HG02973 (cell line): Measurements from ENCODE around the gene PRKAG2.
A peak's percentile ranks its signal among the peaks of the same experiment; 100 is the strongest.
"Not testable (repeated sequence)": the region's sequence is repeated elsewhere in the genome, so short reads cannot be mapped to it uniquely, and the experiment has no call there.

Experiments used
- ATAC-seq: cut with Tn5 transposase; IDR thresholded peaks from one replicate; pipeline ENCODE4 v1.9.1; 2021; ENCODE audit warnings: moderate library complexity; ENCODE audit not compliant: unreplicated experiment

PRKAG2 gene

GRCh38 chr7:151790830-151791620, 85.9 kb downstream of the PRKAG2 start:
- ATAC-seq = no peak

DNA sequence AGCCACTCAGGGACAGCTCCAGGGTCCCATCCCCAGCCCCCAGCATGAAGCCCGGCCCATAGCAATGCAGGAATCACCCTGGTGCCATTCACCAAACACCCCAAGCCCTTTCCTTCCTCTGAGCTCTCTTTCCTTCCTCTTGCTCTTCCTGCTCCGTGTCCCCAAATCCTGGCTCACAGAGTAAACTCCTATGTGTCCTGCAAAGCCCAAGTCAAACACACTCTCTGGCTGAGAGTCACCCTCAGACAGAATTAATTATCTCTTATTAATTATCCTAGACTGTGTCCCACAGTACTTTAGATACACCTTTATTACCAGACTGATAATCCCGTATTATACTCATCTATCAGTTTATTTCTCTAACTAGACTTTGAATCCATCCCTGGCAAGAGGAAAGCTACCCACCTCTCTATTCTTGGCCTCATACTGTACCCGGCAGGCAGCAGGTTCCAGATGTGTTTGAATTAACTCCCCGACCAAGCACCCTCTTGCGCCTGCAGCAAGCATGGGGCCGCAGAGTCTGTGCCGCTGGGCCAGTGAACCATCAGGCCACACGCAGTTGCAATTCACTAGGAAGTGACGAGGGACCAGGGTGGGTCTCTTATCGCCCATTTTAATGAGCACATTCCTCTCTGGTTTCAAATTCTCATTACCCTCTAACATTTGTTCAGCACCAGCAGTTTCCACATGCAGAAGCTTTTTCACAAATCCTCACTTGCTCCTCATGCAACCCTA, 86.7 kb downstream of the PRKAG2 start:
- ATAC-seq = no peak

DNA sequence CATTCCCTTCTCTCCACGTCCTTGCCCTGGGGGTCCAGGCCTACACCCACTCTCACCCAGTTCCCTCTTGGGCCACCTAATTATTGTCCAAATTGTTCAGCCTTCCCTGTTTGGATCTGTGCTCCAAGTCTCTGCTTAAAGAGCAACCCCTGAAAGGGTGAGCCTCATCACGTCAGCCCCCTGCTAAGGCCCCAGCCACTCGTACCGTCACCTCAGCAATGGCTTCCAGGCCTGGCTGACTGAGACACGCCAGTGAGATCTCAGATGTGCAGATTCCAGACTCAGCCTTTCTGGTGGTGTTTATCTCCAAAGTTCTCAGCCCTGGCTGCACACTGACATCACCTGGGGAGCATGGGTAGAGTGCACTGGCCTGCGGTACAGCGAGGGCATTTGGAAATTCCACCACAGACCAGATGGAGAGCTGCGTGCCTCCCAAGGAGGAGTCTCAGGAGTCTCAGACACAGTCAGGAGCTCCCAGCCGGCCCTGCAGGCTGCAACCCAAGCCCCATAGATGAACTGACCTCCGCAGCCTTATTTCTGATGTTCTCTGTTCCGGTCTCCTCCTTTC, 87.5 kb downstream of the PRKAG2 start:
- no peak for ATAC-seq

- ATAC-seq = no peak
Measured at GRCh38 chr7:151787348-151787747, 89.6 kb downstream of the PRKAG2 start.

DNA sequence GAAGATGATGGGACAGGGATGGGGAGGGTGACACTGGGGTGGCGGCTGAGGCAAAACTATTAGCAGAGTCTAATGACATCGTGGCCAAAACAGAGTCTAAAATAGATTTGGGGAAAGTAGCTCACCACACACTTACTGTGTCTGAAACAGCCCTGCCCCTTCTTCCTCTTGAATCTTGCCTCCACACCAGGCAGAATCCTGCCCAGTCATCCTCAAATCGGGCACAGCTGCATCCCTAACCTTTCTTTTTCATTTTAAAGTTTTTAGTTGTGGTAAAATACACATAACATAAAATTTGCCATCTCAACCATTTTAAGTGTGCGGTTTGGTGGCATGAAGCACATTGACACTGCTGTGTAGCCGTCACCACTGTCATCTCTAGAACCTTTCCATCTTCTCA, 90.0 kb downstream of the PRKAG2 start:
- no peak for ATAC-seq

DNA sequence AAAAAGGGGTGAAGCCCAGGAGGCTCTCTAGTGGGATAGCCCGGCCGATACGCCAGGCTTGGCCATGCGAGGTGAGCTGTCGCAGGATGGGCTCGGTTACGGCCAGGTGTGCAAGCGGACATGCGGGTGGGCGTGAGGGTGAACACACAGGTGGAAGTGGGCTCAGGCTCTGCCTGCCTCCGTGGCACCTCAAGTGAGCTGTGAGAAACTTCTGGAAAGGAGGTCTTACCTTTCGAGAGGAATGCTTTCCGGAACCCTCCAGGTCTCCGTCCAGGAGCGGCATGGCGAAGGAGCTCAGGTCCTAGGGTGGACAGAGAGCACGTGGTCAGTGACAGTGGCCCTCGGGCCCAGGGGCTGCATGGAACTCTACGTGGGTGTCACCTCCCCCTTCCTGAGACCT, 90.7 kb downstream of the PRKAG2 start:
- ATAC-seq = no peak

DNA sequence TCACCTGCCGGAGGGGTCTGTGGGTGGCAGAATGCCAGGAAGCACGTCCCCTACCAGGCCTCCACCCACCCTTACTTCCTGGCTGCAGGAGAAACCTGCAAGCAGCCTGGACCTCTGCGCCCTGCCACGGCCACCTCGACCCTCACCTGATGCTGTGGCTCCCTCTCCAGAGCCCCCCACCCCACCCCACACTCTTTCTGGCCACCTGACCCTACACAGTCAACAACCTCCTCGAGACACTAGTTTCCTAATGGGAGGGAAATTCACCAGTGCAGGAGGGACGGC, 91.3 kb downstream of the PRKAG2 start:
- ATAC-seq = no peak

DNA sequence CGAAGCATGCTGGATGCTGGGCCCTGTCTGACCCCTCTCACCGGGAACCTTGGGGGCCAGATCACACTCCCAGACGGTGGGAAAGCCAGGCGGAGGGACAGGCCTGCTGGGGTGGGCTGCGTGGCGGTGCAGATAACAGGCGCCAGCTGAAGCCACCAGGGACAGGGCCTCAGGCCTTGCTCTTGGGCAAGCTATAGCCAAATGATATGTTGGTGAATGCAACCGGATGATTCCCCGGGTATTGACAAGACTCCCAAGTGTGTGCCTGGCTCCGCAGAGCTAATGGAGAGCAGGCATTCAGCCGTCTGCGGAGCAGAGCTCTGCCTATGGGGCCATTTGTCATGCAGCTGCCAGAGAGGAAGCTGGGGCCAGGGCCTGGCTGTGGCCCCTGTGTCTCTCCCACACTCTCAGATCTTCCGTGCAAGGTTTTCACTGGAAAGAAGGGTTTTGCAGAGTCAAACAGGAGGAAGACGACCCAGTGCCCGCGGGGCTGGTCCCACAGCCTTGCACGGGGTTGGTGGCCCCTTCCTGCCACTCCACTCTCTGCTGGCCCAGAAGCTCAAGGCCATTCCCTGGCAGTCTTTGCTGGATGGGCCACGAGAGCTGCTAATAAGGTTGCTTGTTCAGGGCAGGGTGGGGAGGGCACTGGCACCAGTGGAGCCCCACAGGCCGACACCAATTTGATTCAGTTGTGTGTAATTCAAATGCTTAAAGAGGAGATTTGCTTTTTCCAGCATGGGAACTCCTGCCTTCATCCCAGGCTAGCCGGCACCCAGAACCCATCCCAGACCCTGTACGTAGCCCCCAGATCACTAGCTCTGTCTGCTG, 91.8 kb downstream of the PRKAG2 start:
- no peak for ATAC-seq

- ATAC-seq = no peak
Measured at GRCh38 chr7:151783958-151784575, 92.8 kb downstream of the PRKAG2 start.

DNA sequence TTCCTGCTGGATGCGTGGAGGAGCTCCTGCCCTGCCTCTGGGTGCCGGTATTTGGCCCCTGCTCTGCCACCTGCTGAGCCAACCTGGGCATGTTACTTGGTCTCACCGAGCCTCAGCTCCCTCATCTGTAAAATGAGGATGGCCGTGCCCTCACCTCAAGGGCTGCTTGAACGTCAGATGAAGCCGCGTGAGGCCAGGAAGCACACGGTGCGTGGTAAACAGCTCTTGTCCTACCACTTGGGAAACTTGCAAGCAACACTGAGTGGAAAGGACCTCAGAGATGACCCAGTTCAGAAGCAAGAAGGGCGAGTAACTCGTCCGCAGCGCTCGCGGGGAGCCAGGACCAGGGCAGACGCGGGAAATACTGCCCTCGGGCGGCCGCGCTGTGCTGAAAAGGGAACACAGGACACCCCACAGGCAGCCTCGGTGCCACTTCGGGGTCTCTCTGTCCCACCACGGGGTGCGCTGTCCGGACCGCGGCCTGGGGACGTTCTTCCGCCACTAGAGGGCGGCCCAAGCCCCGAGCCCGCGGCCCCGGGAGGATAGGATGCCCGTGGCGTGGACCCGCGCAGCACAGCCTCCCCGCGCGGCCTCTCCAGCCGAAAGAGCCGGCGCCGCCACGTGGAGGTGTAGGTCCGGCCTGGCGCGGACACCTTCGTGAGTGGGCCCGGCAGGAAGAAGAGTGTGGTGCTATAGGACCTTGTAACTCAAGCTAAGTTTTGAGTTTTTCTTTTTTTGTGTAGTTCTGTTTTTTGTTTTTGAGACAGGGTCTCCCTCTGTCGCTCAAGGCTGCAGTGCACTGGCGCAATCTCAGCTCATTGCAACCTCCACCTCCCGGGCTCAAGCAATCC, 94.1 kb downstream of the PRKAG2 start:
- ATAC-seq = peak; percentile 89

DNA sequence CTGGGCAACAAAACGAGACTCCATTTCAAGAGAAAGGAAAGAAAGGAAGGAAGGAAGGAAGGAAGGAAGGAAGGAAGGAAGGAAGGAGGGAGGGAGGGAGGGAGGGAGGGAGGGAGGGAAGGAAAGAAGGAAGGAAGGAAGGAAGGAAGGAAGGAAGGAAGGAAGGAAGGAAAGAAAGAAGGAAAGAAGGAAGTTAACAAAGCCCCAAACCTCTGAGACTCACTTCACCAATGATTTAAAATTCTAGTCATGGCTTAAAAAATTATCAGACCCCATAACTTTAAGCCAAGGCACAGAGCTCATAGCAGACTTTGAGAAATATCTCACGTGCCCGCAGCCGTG, 94.7 kb downstream of the PRKAG2 start:
- not testable (repeated sequence) for ATAC-seq

DNA sequence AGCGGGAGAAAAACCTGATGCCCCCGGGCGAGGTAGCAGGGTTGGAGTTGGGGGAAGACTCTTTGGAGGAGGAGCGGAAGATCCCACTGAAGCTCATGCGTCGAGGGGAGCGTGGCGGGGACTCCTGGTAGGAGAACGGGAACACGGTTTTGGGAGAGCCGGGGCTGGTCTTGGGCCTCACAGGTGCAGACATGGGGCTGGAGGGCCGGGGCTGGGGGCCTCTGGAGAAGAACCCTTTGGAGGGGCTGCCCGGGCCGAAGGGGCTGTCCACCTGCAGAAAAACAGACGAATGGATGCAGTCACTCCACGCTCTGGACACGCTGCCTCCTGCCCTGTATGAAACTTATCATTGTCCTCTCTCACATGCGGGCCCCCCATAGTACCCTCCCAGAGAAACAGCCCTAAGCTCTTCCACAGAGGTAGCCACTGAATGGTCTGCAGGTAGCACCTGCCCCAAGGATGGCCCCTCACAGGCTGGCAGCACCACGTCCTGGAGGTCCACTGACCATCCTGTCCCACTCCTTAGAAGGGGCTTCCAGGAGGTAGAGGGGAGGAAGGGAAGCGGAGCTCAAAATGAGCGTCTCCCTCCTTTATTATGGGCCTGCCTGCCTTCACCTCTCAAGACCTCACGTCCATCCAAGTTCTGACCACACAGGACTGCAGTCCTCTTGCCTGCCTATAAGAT, 95.6 kb downstream of the PRKAG2 start:
- no peak for ATAC-seq

DNA sequence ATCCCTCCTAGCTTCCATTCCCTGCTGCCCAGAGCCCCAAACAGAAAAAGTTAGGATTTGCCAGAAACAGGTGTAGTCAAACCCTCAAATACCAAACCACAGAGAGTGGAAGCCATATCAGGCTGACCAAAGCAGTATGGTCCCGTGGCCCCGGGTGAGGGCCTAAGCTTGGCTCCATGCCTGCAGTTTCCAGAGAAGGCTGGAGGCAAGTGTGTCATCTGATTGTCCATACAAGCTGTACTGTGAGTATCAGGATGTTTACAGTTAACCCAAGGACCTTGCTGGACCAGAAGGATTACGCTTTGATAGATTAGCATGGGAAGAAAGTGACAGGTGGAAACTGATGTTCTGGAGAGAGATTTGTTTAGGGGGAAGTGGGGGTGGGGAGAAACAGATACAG, 96.3 kb downstream of the PRKAG2 start:
- no peak for ATAC-seq

DNA sequence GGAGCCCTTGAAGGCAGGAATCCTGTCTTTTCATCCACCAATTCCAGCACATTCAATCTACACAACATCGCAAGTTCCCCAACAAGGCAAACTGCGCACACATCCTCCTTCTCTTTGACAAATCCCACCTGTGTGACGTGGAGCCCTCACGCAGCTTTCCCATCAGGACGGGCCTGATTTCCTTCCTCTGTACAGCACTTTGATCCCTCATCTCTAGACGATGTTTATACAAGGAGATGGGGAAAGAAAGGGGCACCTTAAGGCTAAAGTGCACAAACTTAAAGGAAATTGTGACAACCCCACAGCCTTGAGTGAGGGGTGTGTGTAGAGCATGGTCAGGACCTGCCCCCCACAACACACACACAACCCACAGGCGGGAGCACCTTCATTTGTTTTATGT, 97.2 kb downstream of the PRKAG2 start:
- ATAC-seq = no peak

DNA sequence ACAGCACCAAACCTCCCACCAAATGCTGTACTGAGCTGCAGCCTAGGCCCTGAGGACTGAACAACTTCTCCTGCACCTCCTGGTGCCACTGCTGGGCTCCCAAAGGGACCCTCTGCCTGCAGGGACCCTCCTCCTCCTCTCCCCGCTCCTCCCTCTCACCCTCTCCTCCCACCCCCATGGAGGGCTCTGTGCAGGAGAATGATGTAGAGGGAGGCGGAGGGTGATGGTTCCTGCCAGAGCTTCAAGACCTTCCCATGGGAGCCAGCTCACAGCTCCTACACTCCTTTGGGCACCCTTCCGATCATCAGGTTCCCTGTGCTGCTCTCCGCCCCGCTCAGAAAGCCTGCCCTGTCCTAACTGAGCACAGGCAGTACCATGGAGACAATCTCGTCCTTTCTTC, 97.7 kb downstream of the PRKAG2 start:
- no peak for ATAC-seq

DNA sequence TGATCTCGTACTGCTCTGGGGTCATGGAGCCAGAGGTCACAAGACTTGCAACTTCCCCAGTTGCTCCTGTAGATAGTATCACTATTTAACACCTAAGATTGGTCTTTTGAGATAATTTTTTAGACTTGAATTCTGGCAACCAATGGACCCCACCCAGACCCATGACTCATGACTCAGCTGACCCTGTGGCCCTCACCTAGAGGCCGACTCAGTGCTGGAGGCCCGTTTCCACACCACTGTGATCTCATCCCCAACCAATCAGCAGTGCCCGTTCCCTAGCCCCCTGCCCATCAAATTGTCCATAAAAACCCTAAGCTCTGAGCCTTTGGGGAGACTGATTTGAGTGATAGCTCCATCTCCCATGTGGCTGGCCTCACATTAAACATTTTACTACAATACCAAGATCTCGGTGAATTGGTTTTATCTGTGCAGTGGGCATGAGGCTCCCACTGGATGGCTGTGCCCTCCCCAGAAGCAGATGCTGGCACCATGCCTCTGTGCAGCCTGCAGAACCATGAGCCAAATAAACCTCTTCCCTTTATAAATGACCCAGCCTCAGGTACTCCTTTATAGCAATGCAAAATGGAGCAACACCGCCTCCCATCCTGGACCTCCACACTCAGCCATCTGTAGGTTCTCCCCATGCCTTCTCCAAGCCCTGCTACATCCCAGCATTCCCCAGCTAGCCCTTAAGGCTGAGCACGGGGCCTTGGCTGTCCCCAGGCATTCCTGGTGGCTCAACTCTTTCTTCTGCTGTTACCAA, 98.8 kb downstream of the PRKAG2 start:
- ATAC-seq = no peak

DNA sequence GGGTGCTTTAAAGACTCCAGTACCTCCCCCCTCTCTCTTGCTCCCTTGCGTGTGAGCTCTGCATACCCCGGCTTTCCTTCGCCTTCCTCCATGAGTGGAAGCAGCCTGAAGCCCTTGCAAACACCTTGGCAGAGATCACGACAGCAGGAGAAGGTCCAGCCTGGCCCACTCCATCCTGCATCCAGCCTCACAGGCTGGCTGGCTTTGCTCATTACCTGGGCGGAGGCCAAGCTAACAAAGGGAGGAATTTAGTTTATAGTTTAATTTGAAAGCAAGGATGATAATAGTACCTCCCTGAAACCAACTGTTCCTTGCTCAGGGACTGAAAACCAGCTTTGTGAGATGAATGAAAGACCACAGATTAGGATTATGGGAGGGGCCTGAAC, 99.4 kb downstream of the PRKAG2 start:
- no peak for ATAC-seq

DNA sequence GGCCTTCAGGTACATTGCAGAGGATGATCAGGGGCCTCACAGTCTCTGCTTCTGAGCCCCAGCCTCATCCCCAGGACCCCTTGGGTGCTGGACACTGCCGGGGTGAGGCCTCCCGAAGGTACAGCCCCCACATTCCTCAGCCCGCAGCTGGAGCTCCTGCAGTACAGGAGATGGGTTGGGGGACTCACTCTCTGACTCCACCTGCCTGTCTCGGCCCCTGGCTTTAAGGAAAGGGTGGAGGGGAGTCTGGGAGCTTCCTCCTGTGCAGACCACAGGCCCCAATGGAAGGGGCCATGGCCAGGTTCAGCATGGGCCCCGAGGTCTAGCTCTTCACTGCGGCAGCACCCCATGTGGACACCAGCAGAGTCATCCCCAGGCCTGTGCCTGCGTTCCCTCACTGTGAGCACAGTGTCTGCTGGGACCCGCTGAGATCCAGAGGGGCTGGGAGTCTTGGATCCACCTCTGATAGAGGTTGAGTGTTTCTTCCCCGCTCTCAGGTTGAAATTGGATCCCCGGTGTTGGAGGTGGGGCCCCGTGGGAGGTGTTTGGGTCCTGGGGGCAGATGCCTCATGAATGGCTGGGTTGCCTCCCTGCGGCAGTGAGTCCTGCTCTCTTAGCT, 99.9 kb downstream of the PRKAG2 start:
- no peak for ATAC-seq

- no peak for ATAC-seq
Measured at GRCh38 chr7:151776446-151776845, 100.5 kb downstream of the PRKAG2 start.
